Measurements from ENCODE around the gene TCAP.

TCAP gene

DNA sequence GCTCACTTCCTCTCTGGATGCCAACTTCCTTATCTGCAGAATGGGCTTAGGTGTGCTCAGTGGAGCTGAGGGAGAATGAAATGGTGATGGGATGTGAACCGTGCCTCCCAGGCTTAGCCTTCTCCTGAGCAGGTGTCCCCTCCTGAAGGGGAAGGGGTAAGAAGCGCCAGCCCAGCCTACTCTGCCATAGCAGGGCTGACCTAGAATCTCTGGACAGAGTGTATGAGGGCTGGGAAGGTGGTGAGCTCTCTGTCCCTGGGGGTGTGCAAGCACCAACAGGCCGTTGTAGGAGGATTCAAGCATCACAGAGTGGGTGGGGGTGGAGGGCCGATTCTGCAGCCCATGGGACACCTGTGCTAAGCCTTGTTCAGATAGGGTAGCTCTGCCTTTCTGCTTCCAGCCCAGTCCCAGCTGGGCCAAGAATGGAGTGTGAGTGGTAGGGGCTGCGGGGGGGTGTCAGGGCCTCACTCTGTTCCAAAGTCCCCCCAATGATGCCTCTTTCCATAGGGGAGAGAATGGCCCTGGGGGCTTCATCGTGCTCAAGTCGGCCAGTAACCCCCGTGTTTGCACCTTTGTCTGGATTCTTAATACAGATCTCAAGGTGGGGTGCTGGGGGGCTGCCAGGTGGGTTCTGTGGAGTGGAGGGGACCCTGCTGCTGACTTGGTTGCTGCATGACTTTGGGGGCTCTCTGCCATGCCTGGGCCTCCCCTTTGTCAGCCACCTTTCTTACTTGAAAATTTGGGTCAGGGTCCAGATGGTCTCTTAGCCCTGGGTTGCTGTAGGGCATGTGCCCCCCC is 3.2 kb upstream of the TCAP start:
- no peaks in the 10 kb centered on the region for H3K27me3 ChIP-seq (ENCODE audit: low read length)
- no peaks in the 10 kb centered on the region for H3K9me2 ChIP-seq (replicated peaks; ENCODE audit: insufficient read depth, low read length)
- no peaks in the 10 kb centered on the region for H3K79me2 ChIP-seq (ENCODE audit: insufficient read depth, low read length)
- H4K20me1 ChIP-seq (ENCODE audit: low read depth, low read length): no peaks in the 10 kb centered on the region
- H3K9me3 ChIP-seq (ENCODE audit: insufficient read depth, low read length): no peaks in the 10 kb centered on the region
- no peak overlapping the region for H3K9ac ChIP-seq (ENCODE audit: low read length)
- no peak overlapping the region for H2AFZ ChIP-seq (ENCODE audit: low read depth, low read length, severe bottlenecking)
- TF ChIP-seq EZH2phosphoT487 (conservative IDR thresholded peaks at IDR 0.05; ENCODE audit: low read length): no peak
- no peak overlapping the region for H3K27ac ChIP-seq (ENCODE audit: low read depth, low read length)
- no peaks in the 10 kb centered on the region for H3F3A ChIP-seq (ENCODE audit: insufficient read depth)
- no peaks in the 10 kb centered on the region for H3K36me3 ChIP-seq (ENCODE audit: low read length)
- H3K4me2 ChIP-seq (ENCODE audit: low read depth, low read length, poor library complexity, severe bottlenecking): no peak overlapping the region
- H3K4me3 ChIP-seq (ENCODE audit: insufficient read depth, low read length, poor library complexity, severe bottlenecking): no peak overlapping the region

- no peaks in the 10 kb centered on the region for H3F3A ChIP-seq (ENCODE audit: insufficient read depth)
- H3K9me2 ChIP-seq (replicated peaks; ENCODE audit: insufficient read depth, low read length): no peaks in the 10 kb centered on the region
- H3K79me2 ChIP-seq (ENCODE audit: insufficient read depth, low read length): no peaks in the 10 kb centered on the region
- H3K9me3 ChIP-seq (ENCODE audit: insufficient read depth, low read length): no peaks in the 10 kb centered on the region
- no peak for TF ChIP-seq EZH2phosphoT487 (conservative IDR thresholded peaks at IDR 0.05; ENCODE audit: low read length)
- TF ChIP-seq, protein P1, sequence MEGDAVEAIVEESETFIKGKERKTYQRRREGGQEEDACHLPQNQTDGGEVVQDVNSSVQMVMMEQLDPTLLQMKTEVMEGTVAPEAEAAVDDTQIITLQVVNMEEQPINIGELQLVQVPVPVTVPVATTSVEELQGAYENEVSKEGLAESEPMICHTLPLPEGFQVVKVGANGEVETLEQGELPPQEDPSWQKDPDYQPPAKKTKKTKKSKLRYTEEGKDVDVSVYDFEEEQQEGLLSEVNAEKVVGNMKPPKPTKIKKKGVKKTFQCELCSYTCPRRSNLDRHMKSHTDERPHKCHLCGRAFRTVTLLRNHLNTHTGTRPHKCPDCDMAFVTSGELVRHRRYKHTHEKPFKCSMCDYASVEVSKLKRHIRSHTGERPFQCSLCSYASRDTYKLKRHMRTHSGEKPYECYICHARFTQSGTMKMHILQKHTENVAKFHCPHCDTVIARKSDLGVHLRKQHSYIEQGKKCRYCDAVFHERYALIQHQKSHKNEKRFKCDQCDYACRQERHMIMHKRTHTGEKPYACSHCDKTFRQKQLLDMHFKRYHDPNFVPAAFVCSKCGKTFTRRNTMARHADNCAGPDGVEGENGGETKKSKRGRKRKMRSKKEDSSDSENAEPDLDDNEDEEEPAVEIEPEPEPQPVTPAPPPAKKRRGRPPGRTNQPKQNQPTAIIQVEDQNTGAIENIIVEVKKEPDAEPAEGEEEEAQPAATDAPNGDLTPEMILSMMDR (IDR thresholded peaks at IDR 0.05; ENCODE audit: insufficient read depth, low read length, poor library complexity, severe bottlenecking): no peak
- no peak overlapping the region for H3K27ac ChIP-seq (ENCODE audit: low read depth, low read length)
- no peaks in the 10 kb centered on the region for H4K20me1 ChIP-seq (ENCODE audit: low read depth, low read length)
- H2AFZ ChIP-seq (ENCODE audit: low read depth, low read length, severe bottlenecking): no peak overlapping the region
- no peaks in the 10 kb centered on the region for H3K36me3 ChIP-seq (ENCODE audit: low read length)
- no peak overlapping the region for H3K9ac ChIP-seq (ENCODE audit: low read length)
- no peak overlapping the region for H3K4me3 ChIP-seq (ENCODE audit: insufficient read depth, low read length, poor library complexity, severe bottlenecking)
- H3K4me2 ChIP-seq (ENCODE audit: low read depth, low read length, poor library complexity, severe bottlenecking): no peak overlapping the region
- no peaks in the 10 kb centered on the region for H3K27me3 ChIP-seq (ENCODE audit: low read length)
Observed at GRCh38 chr17:39662551-39663339, 2.4 kb upstream of the TCAP start.

DNA sequence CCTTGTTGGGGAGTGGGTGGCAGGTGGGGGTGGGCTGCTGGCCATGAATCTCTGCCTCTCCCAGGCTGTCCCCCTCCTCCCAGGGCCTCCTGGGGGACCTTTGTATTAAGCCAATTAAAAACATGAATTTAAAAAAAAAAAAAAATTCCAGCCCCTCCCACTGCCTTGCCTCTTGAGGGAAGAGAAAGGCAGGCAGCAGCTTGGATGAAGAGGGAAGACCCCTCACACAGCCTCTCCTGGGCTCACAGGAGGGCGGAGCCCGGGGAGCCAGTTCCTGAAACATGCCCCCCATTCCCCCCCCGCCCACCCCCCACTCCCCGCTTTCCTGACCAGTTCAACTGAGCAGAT is 1.8 kb upstream of the TCAP start:
- Histone ChIP-seq H3K9me2 (replicated peaks; ENCODE audit: insufficient read depth, low read length) (no peaks in the 10 kb centered on the region), H3F3A (ENCODE audit: insufficient read depth) (no peaks in the 10 kb centered on the region), H3K27me3 (ENCODE audit: low read length) (no peaks in the 10 kb centered on the region), H3K36me3 (ENCODE audit: low read length) (no peaks in the 10 kb centered on the region), H3K4me3 (ENCODE audit: insufficient read depth, low read length, poor library complexity, severe bottlenecking) (no peak overlapping the region), H3K27ac (ENCODE audit: low read depth, low read length) (no peak overlapping the region), H4K20me1 (ENCODE audit: low read depth, low read length) (no peaks in the 10 kb centered on the region), H3K9ac (ENCODE audit: low read length) (no peak overlapping the region), H3K4me2 (ENCODE audit: low read depth, low read length, poor library complexity, severe bottlenecking) (no peak overlapping the region), H3K79me2 (ENCODE audit: insufficient read depth, low read length) (no peaks in the 10 kb centered on the region), H2AFZ (ENCODE audit: low read depth, low read length, severe bottlenecking) (no peak overlapping the region), H3K9me3 (ENCODE audit: insufficient read depth, low read length) (no peaks in the 10 kb centered on the region)
- no peak for TF ChIP-seq EZH2phosphoT487 (conservative IDR thresholded peaks at IDR 0.05; ENCODE audit: low read length)
- TF ChIP-seq, protein P1 (IDR thresholded peaks at IDR 0.05; ENCODE audit: insufficient read depth, low read length, poor library complexity, severe bottlenecking): no peak

All from SU-DHL-6 (cell line).